ENCODE measurements around the gene GPN1.
A peak's percentile ranks its signal among the peaks of the same experiment; 100 is the strongest.
"Not testable (repeated sequence)": the region's sequence is repeated elsewhere in the genome, so short reads cannot be mapped to it uniquely, and the experiment has no call there.

The GPN1 gene

DNA sequence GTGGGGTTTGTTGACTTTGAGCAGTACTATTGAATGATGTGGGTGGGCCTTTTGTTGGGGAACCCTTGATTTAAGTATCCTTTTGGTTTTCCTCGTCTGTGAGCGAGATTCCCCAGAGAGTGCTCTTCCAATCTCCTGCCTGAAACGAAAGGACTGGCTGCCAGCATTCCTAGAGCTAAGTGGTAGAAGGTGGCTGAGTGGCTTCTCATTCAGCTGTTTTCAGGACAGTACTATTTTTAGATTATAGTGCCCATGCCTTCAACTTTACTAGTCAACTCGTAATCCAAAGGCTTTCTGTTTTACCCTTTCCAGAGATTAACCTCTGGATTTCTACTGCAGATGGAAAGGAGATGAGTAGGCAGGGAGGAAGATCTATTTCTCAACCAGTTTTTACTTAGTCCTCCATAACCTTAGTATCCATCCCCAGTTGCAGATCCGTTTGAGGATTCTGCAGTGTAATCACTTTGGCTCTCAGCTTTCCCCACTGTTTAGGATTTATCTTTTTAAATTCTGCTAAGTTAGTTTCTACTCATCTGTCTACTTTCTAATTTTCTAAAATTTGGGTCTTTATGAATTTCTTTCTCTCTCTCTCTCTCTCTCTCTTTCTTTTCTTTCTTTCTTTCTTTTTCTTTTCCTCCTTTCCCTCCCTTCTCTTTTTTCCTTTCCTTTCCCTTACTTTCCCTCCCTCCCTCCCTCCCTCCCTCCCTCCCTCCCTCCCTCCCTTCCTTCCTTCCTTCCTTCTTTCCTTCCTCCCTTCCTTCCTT, 44.1 kb downstream of the GPN1 start:
- no peak for DNase-seq

DNA sequence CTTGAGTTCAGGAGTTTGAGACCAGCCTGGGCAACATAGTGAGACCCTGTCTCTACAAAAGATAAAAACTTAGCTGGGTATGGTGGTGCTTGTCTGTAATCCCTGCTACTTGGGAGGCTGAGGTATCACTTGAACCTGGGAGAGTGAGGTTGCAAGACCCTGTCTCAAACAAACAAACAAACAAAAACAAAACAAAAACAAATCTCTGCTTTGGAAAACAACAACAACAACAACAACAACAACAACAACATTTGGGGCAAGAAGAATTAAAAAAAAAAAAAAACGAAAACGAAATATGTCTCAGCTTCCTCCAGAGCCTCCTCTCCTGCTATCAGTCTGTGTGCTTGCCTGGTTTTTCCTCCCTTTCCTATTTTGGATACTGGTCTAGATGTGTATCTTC, 51.7 kb downstream of the GPN1 start:
- no peak for DNase-seq

GRCh38 chr2:27681841-27682240, 53.0 kb downstream of the GPN1 start:
- DNase-seq: no peak

DNA sequence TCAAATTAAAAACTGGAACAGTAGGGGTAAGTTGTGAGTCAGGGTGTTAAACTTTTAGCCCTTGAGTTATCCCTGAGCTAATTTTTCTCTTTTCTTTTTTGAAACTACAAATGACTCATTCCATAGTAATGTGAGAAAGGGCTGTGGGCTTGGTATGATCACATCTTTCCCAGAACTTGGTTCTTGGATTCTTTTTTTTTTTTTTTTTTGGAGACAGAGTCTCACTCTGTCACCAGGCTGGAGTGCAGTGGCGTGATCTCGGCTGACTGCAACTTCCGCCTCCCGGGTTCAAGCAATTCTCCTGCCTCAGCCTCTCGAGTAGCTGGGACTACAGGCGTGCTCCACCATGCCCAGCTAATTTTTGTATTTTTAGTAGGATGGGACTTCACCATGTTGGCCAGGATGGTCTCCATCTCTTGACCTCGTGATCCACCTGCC, 53.5 kb downstream of the GPN1 start:
- DNase-seq: not testable (repeated sequence)

- DNase-seq: peak; percentile 78
Measured at GRCh38 chr2:27683390-27684071, 54.7 kb downstream of the GPN1 start.

DNA sequence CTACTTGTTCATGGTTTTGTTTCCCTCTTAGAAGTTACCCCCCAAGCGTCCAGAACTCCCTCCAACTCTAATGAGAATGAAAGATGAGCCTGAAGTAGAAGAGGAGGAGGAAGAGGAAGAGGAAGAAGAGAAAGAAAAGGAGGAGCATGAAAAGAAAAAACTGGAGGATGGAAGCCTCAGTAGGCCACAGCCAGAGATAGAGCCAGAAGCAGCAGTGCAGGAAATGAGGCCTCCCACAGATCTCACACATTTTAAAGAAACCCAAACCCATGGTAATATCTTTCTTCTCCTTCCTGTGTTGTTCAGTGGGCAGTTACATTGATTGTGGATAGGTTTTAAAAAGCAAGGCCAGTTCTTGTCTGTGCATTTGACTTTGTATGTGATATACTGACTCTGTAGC, 56.2 kb downstream of the GPN1 start:
- DNase-seq: not testable (repeated sequence)

GRCh38 chr2:27685577-27685976, 56.7 kb downstream of the GPN1 start:
- no peak for DNase-seq

GRCh38 chr2:27687232-27687631, 58.4 kb downstream of the GPN1 start:
- DNase-seq: no peak

DNA sequence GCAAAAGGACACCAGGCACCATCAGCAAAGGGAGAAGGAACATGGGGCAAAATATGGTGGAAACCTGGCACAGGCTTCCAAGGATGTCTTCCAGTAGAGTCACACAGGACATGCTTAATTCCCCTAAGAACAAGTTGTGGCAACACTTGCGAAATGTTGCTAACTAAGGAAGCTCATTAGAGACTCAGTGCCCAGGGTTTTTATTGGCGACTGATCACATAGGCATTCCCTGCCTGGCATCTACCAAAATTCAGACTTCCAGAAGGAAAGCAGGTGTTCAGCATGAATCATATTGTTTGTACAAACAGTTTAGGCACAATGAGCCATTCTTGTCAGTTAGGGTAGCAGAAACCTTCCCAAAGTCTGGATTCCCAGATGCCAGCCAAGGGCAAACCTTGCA, 60.6 kb downstream of the GPN1 start:
- DNase-seq: no peak

GRCh38 chr2:27690052-27690451, 61.2 kb downstream of the GPN1 start:
- DNase-seq: no peak

GRCh38 chr2:27697660-27698059, 68.8 kb downstream of the GPN1 start:
- no peak for DNase-seq
